SH-SY5Y (cell line): Measurements from ENCODE around the gene ISCA2.

Experiments
- GATA2 ChIP-seq: IDR thresholded peaks from 2 replicates; pipeline ENCODE4 v1.6.1; 2011; ENCODE audit warnings: mild to moderate bottlenecking, low read depth, low read length
- GATA3 ChIP-seq: IDR thresholded peaks from 2 replicates; pipeline ENCODE4 v1.6.1; 2011; ENCODE audit warnings: low read depth, mild to moderate bottlenecking, low read length, moderate library complexity

- TF ChIP-seq GATA2 (no peak), GATA3 (no peak)
Observed at GRCh38 chr14:74515891-74516412, 22.4 kb downstream of the ISCA2 start.
